Measurements from ENCODE around the gene RHEB. TPM values are rescaled to one million over a fixed set of nuclear protein-coding genes. Genes with fewer than 3 reads are reported as not detected.

The RHEB gene
- total RNA-seq, 2 experiments from 2014 or later = 57.6 to 93.2 TPM

GRCh38 chr7:151447312-151447711, 72.4 kb downstream of the RHEB start:
- H3K27ac ChIP-seq (ENCODE audit: low read depth, low read length, poor library complexity, severe bottlenecking) = no peak overlapping the region
- no TSS peak for BruUV-seq (replicated peaks)
- H3K79me2 ChIP-seq (ENCODE audit: insufficient read depth, low read depth, low read length) = no peaks in the 10 kb centered on the region
- DNase-seq (ENCODE audit: low spot score) = no peak
- TF ChIP-seq EZH2phosphoT487 (IDR thresholded peaks at IDR 0.05; ENCODE audit: borderline replicate concordance, low read depth, low read length) = no peak
- TF ChIP-seq, protein P1, sequence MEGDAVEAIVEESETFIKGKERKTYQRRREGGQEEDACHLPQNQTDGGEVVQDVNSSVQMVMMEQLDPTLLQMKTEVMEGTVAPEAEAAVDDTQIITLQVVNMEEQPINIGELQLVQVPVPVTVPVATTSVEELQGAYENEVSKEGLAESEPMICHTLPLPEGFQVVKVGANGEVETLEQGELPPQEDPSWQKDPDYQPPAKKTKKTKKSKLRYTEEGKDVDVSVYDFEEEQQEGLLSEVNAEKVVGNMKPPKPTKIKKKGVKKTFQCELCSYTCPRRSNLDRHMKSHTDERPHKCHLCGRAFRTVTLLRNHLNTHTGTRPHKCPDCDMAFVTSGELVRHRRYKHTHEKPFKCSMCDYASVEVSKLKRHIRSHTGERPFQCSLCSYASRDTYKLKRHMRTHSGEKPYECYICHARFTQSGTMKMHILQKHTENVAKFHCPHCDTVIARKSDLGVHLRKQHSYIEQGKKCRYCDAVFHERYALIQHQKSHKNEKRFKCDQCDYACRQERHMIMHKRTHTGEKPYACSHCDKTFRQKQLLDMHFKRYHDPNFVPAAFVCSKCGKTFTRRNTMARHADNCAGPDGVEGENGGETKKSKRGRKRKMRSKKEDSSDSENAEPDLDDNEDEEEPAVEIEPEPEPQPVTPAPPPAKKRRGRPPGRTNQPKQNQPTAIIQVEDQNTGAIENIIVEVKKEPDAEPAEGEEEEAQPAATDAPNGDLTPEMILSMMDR (conservative IDR thresholded peaks at IDR 0.05; ENCODE audit: low read length) = no peak
- H3K4me3 ChIP-seq (ENCODE audit: low read depth, low read length, poor library complexity, severe bottlenecking) = no peak overlapping the region
- POLR2A ChIA-PET = no interaction called here
- H2AFZ ChIP-seq (ENCODE audit: low read length) = no peak overlapping the region
- no peaks in the 10 kb centered on the region for H3K36me3 ChIP-seq (ENCODE audit: insufficient read depth, low read length)
- no peaks in the 10 kb centered on the region for H4K20me1 ChIP-seq (ENCODE audit: insufficient read depth, low read length)
- no peaks in the 10 kb centered on the region for H3K9me2 ChIP-seq (ENCODE audit: insufficient read depth, low read length)
- CTCF ChIA-PET (ENCODE audit: unreplicated experiment) = no interaction called here
- intact Hi-C loops (cut with micrococcal nuclease; ENCODE audit: unreplicated experiment) = loop anchor here (10.0 kb wide), 1 partner anchor 317 kb away; no protein-coding TSS in a partner anchor
- no peaks in the 10 kb centered on the region for H3K9me3 ChIP-seq (ENCODE audit: low read length)
- no peaks in the 10 kb centered on the region for H3K4me1 ChIP-seq (ENCODE audit: insufficient read depth, low read length, poor library complexity, severe bottlenecking)
- no peak overlapping the region for H3K4me2 ChIP-seq (ENCODE audit: low read length)

DNA sequence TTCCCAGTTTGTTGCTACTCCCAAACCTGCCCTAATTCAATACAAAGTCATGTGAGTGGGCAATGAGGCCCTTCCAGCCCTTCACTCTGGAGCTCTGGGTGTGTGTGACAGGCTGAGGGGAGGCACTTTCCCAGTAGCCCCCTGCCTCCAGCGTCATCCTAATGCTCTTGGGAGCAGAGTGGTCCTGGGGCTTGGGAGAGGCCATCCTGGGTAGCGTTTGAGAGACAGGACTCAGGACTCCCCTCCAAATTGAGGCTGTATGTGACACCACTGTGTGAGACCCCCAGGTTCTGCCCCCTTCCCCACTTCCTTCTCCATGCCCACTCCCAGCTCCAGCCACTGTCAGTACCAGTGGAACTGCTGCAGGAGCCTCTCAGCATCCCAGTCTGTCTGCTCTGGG, 73.3 kb downstream of the RHEB start:
- no peaks in the 10 kb centered on the region for H3K36me3 ChIP-seq (ENCODE audit: insufficient read depth, low read length)
- H3K79me2 ChIP-seq (ENCODE audit: insufficient read depth, low read depth, low read length) = no peaks in the 10 kb centered on the region
- no peaks in the 10 kb centered on the region for H3K9me2 ChIP-seq (ENCODE audit: insufficient read depth, low read length)
- no peak overlapping the region for H3K4me3 ChIP-seq (ENCODE audit: low read depth, low read length, poor library complexity, severe bottlenecking)
- TF ChIP-seq, protein P1 (conservative IDR thresholded peaks at IDR 0.05; ENCODE audit: low read length) = no peak
- TF ChIP-seq EZH2phosphoT487 (IDR thresholded peaks at IDR 0.05; ENCODE audit: borderline replicate concordance, low read depth, low read length) = no peak
- DNase-seq (ENCODE audit: low spot score) = no peak
- CTCF ChIA-PET (ENCODE audit: unreplicated experiment) = no interaction called here
- no peak overlapping the region for H2AFZ ChIP-seq (ENCODE audit: low read length)
- H3K27ac ChIP-seq (ENCODE audit: low read depth, low read length, poor library complexity, severe bottlenecking) = no peak overlapping the region
- H3K4me2 ChIP-seq (ENCODE audit: low read length) = no peak overlapping the region
- POLR2A ChIA-PET = no interaction called here
- intact Hi-C loops (cut with micrococcal nuclease; ENCODE audit: unreplicated experiment) = loop anchor here (10.0 kb wide), 1 partner anchor 318 kb away; no protein-coding TSS in a partner anchor
- H4K20me1 ChIP-seq (ENCODE audit: insufficient read depth, low read length) = no peaks in the 10 kb centered on the region
- no peaks in the 10 kb centered on the region for H3K4me1 ChIP-seq (ENCODE audit: insufficient read depth, low read length, poor library complexity, severe bottlenecking)
- no peaks in the 10 kb centered on the region for H3K9me3 ChIP-seq (ENCODE audit: low read length)
- no TSS peak for BruUV-seq (replicated peaks)

GRCh38 chr7:151444632-151445031, 75.1 kb downstream of the RHEB start:
- no peaks in the 10 kb centered on the region for H3K36me3 ChIP-seq (ENCODE audit: insufficient read depth, low read length)
- intact Hi-C loops (cut with micrococcal nuclease; ENCODE audit: unreplicated experiment) = loop anchor here (10.0 kb wide), 1 partner anchor 320 kb away; no protein-coding TSS in a partner anchor
- ChIA-PET POLR2A (interaction anchor here (1.2 kb wide), 1 partner anchor 124 kb away, joined by 4 read pairs; no protein-coding TSS in a partner anchor), CTCF (ENCODE audit: unreplicated experiment) (no interaction called here)
- no peak for TF ChIP-seq EZH2phosphoT487 (IDR thresholded peaks at IDR 0.05; ENCODE audit: borderline replicate concordance, low read depth, low read length)
- TF ChIP-seq, protein P1 (conservative IDR thresholded peaks at IDR 0.05; ENCODE audit: low read length) = no peak
- no peak overlapping the region for H3K4me3 ChIP-seq (ENCODE audit: low read depth, low read length, poor library complexity, severe bottlenecking)
- no TSS peak for BruUV-seq (replicated peaks)
- H3K4me1 ChIP-seq (ENCODE audit: insufficient read depth, low read length, poor library complexity, severe bottlenecking) = no peaks in the 10 kb centered on the region
- H2AFZ ChIP-seq (ENCODE audit: low read length) = no peak overlapping the region
- no peaks in the 10 kb centered on the region for H3K79me2 ChIP-seq (ENCODE audit: insufficient read depth, low read depth, low read length)
- DNase-seq (ENCODE audit: low spot score) = no peak
- H3K27ac ChIP-seq (ENCODE audit: low read depth, low read length, poor library complexity, severe bottlenecking) = no peak overlapping the region
- H3K9me2 ChIP-seq (ENCODE audit: insufficient read depth, low read length) = no peaks in the 10 kb centered on the region
- no peaks in the 10 kb centered on the region for H4K20me1 ChIP-seq (ENCODE audit: insufficient read depth, low read length)
- no peak overlapping the region for H3K4me2 ChIP-seq (ENCODE audit: low read length)
- H3K9me3 ChIP-seq (ENCODE audit: low read length) = no peaks in the 10 kb centered on the region

Measured in OCI-LY7 (cell line).